ENCODE data around the gene MYO7B. TPM values are rescaled to one million over a fixed set of nuclear protein-coding genes. Genes with fewer than 3 reads are reported as not detected.

Gene MYO7B
- total RNA-seq, 4 donors from 2014 or later: 0.12 to 1.3 (median 0.42) TPM

GRCh38 chr2:127577503-127577902 is 42.0 kb downstream of the MYO7B start:
- DNase-seq (ENCODE audit: low spot score): no peak
- no peak for ATAC-seq (ENCODE audit: low FRiP score)
- no peak for TF ChIP-seq CTCF (IDR thresholded peaks at IDR 0.05)

GRCh38 chr2:127577973-127578372 is 42.5 kb downstream of the MYO7B start:
- TF ChIP-seq CTCF (IDR thresholded peaks at IDR 0.05): no peak
- ATAC-seq (ENCODE audit: low FRiP score): no peak
- DNase-seq (ENCODE audit: low spot score): no peak

GRCh38 chr2:127578411-127578810 is 42.9 kb downstream of the MYO7B start:
- ATAC-seq (ENCODE audit: low FRiP score): no peak
- no peak for TF ChIP-seq CTCF (IDR thresholded peaks at IDR 0.05)
- no peak for DNase-seq (ENCODE audit: low spot score)

GRCh38 chr2:127579231-127579630 is 43.7 kb downstream of the MYO7B start:
- ATAC-seq (ENCODE audit: low FRiP score) (no peak), DNase-seq (ENCODE audit: low spot score) (no peak)
- TF ChIP-seq CTCF (IDR thresholded peaks at IDR 0.05): no peak

- TF ChIP-seq CTCF (IDR thresholded peaks at IDR 0.05): no peak
- ATAC-seq (ENCODE audit: low FRiP score): no peak
- no peak for DNase-seq (ENCODE audit: low spot score)
Observed at GRCh38 chr2:127580167-127581049, 44.9 kb downstream of the MYO7B start.

GRCh38 chr2:127581050-127581345 is 45.5 kb downstream of the MYO7B start:
- TF ChIP-seq CTCF (IDR thresholded peaks at IDR 0.05): no peak
- no peak for DNase-seq (ENCODE audit: low spot score)
- no peak for ATAC-seq (ENCODE audit: low FRiP score)

All from omental fat pad (tissue), 4 donors.